ENCODE results near the gene HERC3. TPM values are rescaled to one million over a fixed set of nuclear protein-coding genes. Genes with fewer than 3 reads are reported as not detected.

HERC3 gene
- total and polyA plus RNA-seq, 2 experiments from 2014 or later: 2.2 to 2.4 TPM

GRCh38 chr4:88757067-88757466, 164.8 kb downstream of the HERC3 start (continued):
- TF ChIP-seq ETS1 (IDR thresholded peaks at IDR 0.05): no peak
- TF ChIP-seq ZNF114 (CRISPR knock-in tag; IDR thresholded peaks at IDR 0.05): no peak
- no peak for TF ChIP-seq CREB1 (CRISPR knock-in tag; IDR thresholded peaks at IDR 0.05; ENCODE audit: low read depth)
- no peak for TF ChIP-seq EZH2 (IDR thresholded peaks at IDR 0.05; ENCODE audit: low read depth, unreplicated experiment)
- no peak for TF ChIP-seq ZNF331 (CRISPR knock-in tag; IDR thresholded peaks at IDR 0.05; ENCODE audit: low read depth)
- no peak for TF ChIP-seq POLR2AphosphoS5 (IDR thresholded peaks at IDR 0.05; ENCODE audit: low read depth)
- TF ChIP-seq REST (IDR thresholded peaks at IDR 0.05; ENCODE audit: unreplicated experiment): no peak
- no peak for TF ChIP-seq CTCF (conservative IDR thresholded peaks at IDR 0.05; ENCODE audit: low read depth in 2 of 2)
- no peak for TF ChIP-seq NANOG (IDR thresholded peaks at IDR 0.05; ENCODE audit: borderline replicate concordance)
- TF ChIP-seq EZH2phosphoT487 (IDR thresholded peaks at IDR 0.05; ENCODE audit: unreplicated experiment): no peak
- no peak for TF ChIP-seq STAT1 (IDR thresholded peaks at IDR 0.05; ENCODE audit: unreplicated experiment)

- no peak overlapping the region for H3K27ac ChIP-seq (ENCODE audit: low read depth)
- H3K4me2 ChIP-seq: peak overlapping the region; percentile 17; the same call in 1 of the 2 replicates
- no peaks in the 10 kb centered on the region for H3K9me2 ChIP-seq (ENCODE audit: insufficient read depth)
- no peaks in the 10 kb centered on the region for H4K20me1 ChIP-seq (replicated peaks; ENCODE audit: insufficient read depth)
- Mint-ChIP-seq H3K27ac (peak overlapping the region; percentile 51; the same call in 1 of the 2 replicates), H3K36me3 (ENCODE audit: low read depth) (no peaks in the 10 kb centered on the region), H3K4me3 (no peak overlapping the region), H3K27me3 (ENCODE audit: insufficient read depth, low read depth, poor library complexity) (no peaks in the 10 kb centered on the region), H3K4me1 (peaks cover 30% of the 10 kb centered on the region), H3K9me3 (no peaks in the 10 kb centered on the region)
- H2AFZ ChIP-seq: no peak overlapping the region
- H3K79me2 ChIP-seq (replicated peaks; ENCODE audit: insufficient read depth): no peaks in the 10 kb centered on the region
- no peaks in the 10 kb centered on the region for H3K27me3 ChIP-seq (ENCODE audit: insufficient read depth)
- no peaks in the 10 kb centered on the region for H3K36me3 ChIP-seq (ENCODE audit: insufficient read depth)
- DNase-seq (ENCODE audit: low spot score) (no peak), ATAC-seq (no peak)
- H3K4me3 ChIP-seq: no peak overlapping the region
- H3K4me1 ChIP-seq (ENCODE audit: insufficient read depth): peaks cover 24% of the 10 kb centered on the region
- H3F3A ChIP-seq (replicated peaks; ENCODE audit: low read depth): no peaks in the 10 kb centered on the region
- no peak for TF ChIP-seq ZNF462 (CRISPR knock-in tag; IDR thresholded peaks at IDR 0.05)
These were observed 165.5 kb downstream of the HERC3 start for GRCh38 chr4:88757776-88758175.
